Activated CD8-positive, alpha-beta memory T cell treated with anti-CD3 and anti-CD28 coated beads for 36 hours (primary cell): ENCODE results near the gene HCRTR1. TPM values are rescaled to one million over a fixed set of nuclear protein-coding genes. Genes with fewer than 3 reads are reported as not detected.
"Not testable (repeated sequence)": the region's sequence is repeated elsewhere in the genome, so short reads cannot be mapped to it uniquely, and the experiment has no call there.

Source experiments
- CTCF ChIA-PET: fragments of 350-600 bp; sonication (Branson Sonifier 250); formaldehyde crosslinking; loops from one replicate; lab custom pipeline; 2021; ENCODE audit warnings: antibody characterized with exemption; lab: Charles Lee
- POLR2A ChIA-PET: fragments of 350-600 bp; sonication (Branson Sonifier 250); formaldehyde crosslinking; loops from one replicate; lab custom pipeline; 2021; ENCODE audit warnings: antibody characterized with exemption; lab: Charles Lee
- total RNA-seq, 2 experiments: library from RNA; stranded (reverse); gene quantifications; one replicate each; pipeline ENCODE4 v1.2.3, GENCODE V29; 2021

The HCRTR1 gene
- total RNA-seq, 2 experiments from 2014 or later, result not detected

GRCh38 chr1:31580891-31581603, 36.4 kb upstream of the HCRTR1 start:
- CTCF ChIA-PET, result interaction anchor here (0.6 kb wide), 1 partner anchor 57 kb away, joined by 3 read pairs; no protein-coding TSS in a partner anchor
- POLR2A ChIA-PET, result no interaction called here

- ChIA-PET POLR2A (no interaction called here), CTCF (no interaction called here)
Measured at GRCh38 chr1:31581821-31582810, 35.4 kb upstream of the HCRTR1 start.

GRCh38 chr1:31583082-31583994, 34.2 kb upstream of the HCRTR1 start:
- CTCF ChIA-PET, result no interaction called here
- POLR2A ChIA-PET, result no interaction called here

GRCh38 chr1:31583995-31584868, 33.3 kb upstream of the HCRTR1 start:
- CTCF ChIA-PET, result no interaction called here
- POLR2A ChIA-PET, result no interaction called here

GRCh38 chr1:31584869-31585735, 32.4 kb upstream of the HCRTR1 start:
- ChIA-PET POLR2A (no interaction called here), CTCF (no interaction called here)

GRCh38 chr1:31585736-31586365, 31.6 kb upstream of the HCRTR1 start:
- CTCF ChIA-PET, result no interaction called here

GRCh38 chr1:31586376-31587327, 30.8 kb upstream of the HCRTR1 start:
- ChIA-PET POLR2A (no interaction called here), CTCF (no interaction called here)

More at GRCh38 chr1:31585736-31586365, 31.6 kb upstream of the HCRTR1 start:
- POLR2A ChIA-PET, result no interaction called here

GRCh38 chr1:31587328-31587699, 30.2 kb upstream of the HCRTR1 start:
- POLR2A ChIA-PET, result not testable (repeated sequence)
- CTCF ChIA-PET, result interaction anchor here (1.3 kb wide), 1 partner anchor 22 kb away, joined by 3 read pairs; no protein-coding TSS in a partner anchor

GRCh38 chr1:31587720-31588423, 29.6 kb upstream of the HCRTR1 start:
- ChIA-PET POLR2A (no interaction called here), CTCF (interaction anchor here (1.3 kb wide), 1 partner anchor 23 kb away, joined by 3 read pairs; no protein-coding TSS in a partner anchor)

GRCh38 chr1:31588751-31589515, 28.6 kb upstream of the HCRTR1 start:
- ChIA-PET CTCF (no interaction called here), POLR2A (no interaction called here)

GRCh38 chr1:31591425-31592093, 25.9 kb upstream of the HCRTR1 start:
- CTCF ChIA-PET, result interaction anchor here (1.3 kb wide), 1 partner anchor 262 kb away, joined by 3 read pairs; no protein-coding TSS in a partner anchor
- POLR2A ChIA-PET, result no interaction called here

- CTCF ChIA-PET, result no interaction called here
- POLR2A ChIA-PET, result no interaction called here
Measured at GRCh38 chr1:31592132-31592531, 25.4 kb upstream of the HCRTR1 start.

GRCh38 chr1:31593136-31593665, 24.3 kb upstream of the HCRTR1 start:
- ChIA-PET CTCF (interaction anchor here (0.7 to 1.4 kb wide), 3 partner anchors 11 to 30 kb away, joined by 3 to 5 read pairs (median 3); no protein-coding TSS in a partner anchor), POLR2A (no interaction called here)
